HG03520 (cell line): ENCODE data around the gene TNFSF11.
"Not testable (repeated sequence)": the region's sequence is repeated elsewhere in the genome, so short reads cannot be mapped to it uniquely, and the experiment has no call there.

Experiments used
- ATAC-seq: cut with Tn5 transposase; IDR thresholded peaks from one replicate; pipeline ENCODE4 v1.9.1; 2021; ENCODE audit warnings: mild to moderate bottlenecking, moderate library complexity; ENCODE audit not compliant: unreplicated experiment

TNFSF11 gene

GRCh38 chr13:42559573-42560218 is 14.3 kb upstream of the TNFSF11 start:
- not testable (repeated sequence) for ATAC-seq

DNA sequence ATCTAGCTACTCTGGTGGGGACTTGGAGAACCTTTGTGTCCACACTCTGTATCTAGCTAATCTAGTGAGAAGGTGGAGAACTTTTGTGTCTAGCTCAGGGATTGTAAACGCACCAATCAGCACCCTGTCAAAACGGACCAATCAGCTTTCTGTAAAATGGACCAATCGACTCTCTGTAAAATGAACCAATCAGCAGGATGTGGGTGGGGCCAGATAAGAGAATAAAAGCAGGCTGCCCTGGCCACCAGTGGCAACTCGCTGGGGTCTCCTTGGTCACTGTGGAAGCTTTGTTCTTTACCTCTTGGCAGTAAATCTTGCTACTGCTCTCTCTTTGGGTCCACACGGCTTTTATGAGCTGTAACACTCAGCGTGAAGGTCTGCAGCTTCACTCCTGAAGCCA is 13.6 kb upstream of the TNFSF11 start:
- ATAC-seq: not testable (repeated sequence)

- no peak for ATAC-seq
Observed at GRCh38 chr13:42561752-42562467, 12.0 kb upstream of the TNFSF11 start.

- ATAC-seq: no peak
Observed at GRCh38 chr13:42567906-42568305, 6.0 kb upstream of the TNFSF11 start.

DNA sequence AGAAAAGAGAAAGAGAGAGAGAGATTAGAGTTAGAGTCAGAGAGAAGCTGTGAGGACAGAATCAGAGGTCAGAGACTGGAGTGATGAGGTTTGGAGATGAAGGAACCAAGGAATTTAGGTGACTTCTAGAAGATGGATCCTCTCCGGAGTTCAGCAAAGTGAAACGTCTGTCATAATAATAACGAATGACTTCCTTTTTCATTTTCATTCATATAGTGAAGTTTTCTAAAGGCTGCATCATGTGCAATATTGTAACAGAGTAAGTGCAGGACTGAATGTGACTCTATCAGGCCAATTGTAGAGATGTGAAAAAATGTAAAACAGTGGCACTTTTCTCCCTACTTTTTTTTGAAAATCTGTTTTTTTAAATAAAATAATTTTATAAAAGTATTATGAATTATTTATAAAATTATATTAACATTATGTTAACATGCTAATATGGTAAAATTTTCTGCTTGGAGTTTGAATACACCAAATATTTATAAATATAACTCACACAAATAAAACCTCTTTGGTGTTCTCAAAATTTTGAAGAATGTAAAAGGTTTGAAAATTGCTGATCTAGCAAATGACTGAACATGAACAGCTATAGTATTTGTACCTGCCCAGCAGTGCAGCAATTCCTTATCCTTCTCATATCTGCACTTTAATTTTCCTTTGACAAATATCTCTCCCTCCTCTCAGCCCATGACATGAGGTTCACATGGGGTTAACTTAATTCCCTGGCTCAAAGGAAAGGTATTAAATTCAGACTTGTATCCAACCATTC is 4.2 kb upstream of the TNFSF11 start:
- ATAC-seq: no peak

DNA sequence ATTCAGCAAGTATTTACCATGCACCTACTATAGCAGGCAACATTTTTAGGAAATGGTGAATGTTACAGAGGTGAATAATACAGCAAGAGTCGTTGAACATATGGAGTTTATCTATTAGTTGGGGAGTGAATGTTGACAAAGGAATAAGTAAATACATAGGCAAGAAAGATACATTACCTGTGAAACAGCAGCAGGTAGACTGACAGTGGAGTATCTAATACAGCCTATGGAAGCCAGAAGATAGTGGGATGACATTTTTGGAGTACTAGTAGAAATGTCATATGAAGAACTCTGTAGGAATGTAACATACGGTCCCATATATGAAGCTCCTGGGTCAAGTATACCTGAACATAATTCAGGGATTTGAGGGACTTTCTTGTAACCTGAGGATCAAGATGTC is 2.1 kb upstream of the TNFSF11 start:
- ATAC-seq: no peak

DNA sequence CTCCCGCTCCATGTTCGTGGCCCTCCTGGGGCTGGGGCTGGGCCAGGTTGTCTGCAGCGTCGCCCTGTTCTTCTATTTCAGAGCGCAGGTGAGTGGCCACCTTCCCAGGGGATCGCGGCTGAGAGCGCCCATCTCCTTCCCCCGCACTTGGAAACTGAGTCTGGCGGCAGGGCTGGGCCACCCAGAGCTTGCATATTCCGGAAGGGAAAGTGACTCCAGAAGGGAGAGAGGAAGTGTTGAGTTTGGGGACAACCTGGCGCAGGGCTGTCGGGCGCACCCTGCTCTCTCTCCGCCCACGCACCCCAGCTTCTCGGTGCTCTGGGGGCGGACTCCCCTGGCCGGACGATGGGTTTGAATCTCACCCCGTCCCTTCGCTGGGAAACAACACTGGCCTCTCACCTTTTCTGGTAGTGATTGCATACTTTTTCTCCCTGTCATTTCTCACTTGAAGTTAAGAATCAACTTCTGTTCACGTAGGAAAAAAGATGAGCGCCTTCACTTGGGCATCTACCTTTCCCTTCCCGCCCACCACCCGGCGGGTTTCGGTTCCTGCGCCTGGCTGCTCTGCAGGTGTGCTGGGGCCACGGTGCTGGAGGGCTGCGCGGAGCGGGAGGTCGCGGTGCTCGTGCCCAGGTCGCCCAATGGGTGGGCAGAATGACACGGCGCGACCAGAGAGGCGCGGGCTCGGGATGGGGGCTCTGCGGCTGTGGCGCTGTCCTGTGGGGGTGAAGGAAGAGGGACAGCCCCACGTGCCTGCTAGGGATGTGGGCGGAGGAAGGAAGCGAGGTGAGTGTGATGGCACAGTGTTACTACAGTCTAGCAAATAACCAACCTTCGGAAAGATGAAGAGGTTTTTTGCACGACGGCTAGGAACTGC is 721 bp downstream of the TNFSF11 start:
- ATAC-seq: peak; percentile 52

GRCh38 chr13:42575938-42576337 is 2.0 kb downstream of the TNFSF11 start:
- ATAC-seq: no peak

GRCh38 chr13:42577538-42577937 is 3.6 kb downstream of the TNFSF11 start:
- no peak for ATAC-seq

- no peak for ATAC-seq
Observed at GRCh38 chr13:42580644-42581043, 6.7 kb downstream of the TNFSF11 start.

DNA sequence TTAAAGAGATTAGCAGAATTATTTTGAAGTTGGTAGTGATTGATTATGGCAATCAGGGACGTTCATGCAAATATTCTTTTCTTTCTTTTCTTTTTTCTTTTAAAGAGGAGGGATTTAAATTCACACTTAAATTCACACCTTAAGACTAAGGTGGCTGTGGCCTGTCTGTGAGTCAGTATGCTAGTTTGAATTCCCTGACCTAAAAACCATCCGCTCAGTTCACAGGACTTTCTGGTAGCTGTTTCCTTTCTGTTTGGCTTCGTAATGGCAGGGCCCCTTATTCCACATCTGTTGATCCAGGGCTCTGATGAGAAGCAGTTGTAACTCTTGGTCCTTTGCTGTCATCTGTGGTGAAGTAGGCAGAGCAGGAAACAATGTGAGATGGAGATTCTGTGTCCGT is 7.5 kb downstream of the TNFSF11 start:
- ATAC-seq: no peak

- ATAC-seq: no peak
Observed at GRCh38 chr13:42591602-42592001, 17.6 kb downstream of the TNFSF11 start.

DNA sequence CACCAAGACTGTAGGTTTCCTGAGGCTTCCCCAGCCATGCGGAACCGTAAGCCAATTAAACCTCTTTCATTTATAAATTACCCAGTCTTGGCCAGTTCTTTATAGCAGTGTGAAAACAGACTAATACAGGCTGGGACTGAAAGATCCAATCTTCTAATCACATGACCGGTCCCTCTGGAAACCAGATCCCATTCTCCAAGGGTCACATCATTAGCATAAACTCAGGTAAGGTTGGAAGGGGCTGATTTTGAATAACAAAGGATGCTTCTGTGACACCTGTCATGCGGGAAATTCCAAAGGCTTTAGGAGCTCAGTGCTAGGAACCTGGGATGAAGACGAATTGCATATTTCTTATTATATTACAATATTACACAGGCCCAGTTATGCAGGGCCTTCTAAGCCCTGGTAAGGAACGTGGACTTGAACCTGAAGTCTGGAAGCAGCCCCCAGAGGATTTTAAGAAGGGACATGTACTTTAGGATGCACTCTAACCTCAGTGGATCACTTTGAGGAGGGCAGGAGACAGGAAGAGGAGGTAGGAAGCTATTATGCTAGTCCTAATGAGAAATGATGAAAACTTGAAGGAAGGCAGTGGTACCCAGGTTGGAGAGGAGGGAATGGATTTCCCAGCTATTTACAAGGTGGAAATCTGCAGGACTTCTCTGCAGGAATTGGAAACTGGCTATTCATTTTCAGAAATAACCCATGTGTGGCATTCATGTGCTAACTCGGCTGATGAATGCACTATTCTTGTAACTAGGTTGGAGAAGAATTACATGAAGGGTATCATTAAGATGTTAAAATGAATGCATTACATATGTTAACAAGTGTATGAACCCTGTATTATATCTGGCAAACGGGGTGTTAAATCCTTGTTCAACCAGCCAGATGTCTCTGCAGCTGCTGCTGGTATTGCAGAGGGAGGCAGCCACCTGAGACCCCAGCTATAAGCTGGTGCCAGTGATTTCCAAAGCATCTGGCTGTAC is 19.3 kb downstream of the TNFSF11 start:
- ATAC-seq: no peak

DNA sequence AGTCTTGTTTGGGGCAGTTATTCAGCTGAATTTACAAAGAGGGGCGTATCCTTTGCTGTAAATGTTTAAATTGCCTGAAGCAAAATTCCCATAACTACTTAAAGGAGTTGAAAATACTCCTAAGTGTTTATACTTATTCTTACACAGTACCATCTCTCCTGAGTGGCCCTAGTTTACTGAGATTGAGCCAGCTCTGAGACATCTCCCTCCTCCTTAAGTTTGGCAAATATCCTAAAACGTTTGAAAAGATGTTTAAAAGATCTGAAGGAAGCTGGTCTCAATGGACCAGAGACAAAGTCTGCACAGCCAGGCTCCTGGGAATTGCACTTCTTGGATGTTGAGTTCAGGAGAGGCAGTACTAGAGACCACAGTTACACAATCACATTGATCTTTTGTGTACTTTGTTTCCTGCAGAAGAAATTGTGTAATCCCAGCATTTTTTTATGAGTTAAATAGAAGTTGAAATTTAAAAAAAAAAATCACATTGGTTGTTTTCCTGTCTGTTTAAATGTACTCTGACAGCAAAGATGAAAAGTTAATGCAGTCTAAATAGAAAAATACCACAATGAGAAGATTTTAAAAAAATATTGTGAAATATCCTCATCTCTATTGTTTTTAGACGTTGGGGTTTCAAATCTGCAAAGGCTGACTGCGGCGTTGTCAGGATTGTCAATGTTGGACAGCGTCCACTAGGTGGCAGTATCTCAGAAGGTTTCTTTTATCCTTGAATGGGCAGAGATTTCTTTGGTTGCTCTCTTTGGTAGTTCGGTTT is 20.7 kb downstream of the TNFSF11 start:
- no peak for ATAC-seq

- no peak for ATAC-seq
Observed at GRCh38 chr13:42595253-42595571, 21.3 kb downstream of the TNFSF11 start.

DNA sequence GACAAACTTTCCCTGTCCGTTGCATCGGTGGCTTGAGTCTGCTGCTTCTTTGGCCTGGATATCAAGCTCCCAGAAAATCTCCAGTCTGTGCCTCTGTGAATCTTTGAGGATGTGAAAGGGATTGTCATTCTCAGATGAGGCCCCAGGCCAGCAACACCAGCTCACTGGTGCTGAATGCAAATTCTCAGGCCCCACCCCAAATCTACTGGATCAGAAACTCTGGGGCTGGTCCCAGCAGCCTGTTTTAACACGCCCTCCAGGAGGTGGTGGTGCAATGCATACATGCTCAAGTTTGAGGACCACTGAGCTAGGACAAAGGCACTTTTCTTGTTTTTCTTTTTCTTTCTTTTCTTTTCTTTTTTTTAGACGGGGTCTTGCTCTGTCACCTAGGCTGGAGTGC is 23.6 kb downstream of the TNFSF11 start:
- no peak for ATAC-seq

DNA sequence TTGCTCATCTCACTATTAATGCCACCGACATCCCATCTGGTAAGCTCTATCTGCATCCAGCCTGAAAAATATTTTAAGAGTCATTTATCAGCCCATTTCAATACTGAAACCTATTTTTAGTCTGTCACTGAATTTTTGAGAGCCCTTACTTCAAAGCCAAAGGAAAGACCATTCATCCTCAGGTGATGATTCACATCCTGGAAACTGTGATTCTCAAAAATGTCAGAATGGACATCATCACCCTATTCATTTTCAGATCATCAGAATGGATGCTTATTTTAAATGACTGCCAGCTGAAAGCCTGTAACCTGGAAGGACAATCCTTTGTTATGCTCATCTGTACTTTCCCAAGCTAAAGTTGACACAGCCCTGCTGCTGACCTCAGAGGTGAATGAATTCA is 27.0 kb downstream of the TNFSF11 start:
- no peak for ATAC-seq

GRCh38 chr13:42602906-42603305 is 29.0 kb downstream of the TNFSF11 start:
- ATAC-seq: peak; percentile 66

DNA sequence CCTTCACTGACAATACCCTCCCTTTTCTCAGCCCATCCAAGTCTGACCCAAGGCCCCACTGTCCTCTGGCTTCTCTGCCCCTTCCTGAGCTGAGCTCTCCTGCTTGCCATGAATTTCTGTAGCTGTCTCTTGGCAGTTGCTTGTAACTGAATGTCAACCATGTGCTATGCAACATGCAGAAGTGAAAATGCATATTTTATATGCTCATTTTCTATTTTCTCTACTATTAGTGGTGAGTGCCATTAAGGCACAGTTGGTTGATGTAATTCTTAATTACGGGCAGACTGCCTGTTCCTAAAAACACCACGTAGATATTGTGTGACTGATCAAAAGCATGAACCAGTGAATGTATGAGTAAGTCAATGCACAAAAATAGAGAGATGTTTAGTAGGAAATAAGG is 29.6 kb downstream of the TNFSF11 start:
- no peak for ATAC-seq
